Measurements from ENCODE around the gene FBXO48.

FBXO48 gene

DNA sequence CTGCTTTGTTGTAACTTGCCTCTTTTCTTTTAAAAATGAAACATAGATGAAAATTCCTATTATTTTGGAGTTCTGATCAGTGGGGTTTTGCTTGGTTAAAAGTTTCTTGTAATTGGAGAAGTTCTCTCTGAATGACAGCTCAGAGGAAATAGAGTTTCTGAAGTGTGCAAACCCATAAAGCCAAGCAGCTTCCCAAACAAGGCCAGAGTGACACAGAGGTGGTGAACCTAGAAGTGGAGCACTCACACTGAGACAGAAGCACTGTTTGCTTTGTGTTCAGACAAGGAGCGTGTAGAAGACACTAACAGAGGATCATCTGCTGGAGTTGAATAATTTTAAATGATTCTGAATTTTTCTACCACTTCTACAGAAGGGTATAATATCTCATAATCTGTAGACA lies 49.2 kb downstream of the FBXO48 start:
- Histone ChIP-seq H3K36me3 (ENCODE audit: insufficient read depth, low read length) (no peaks in the 10 kb centered on the region), H3K4me1 (ENCODE audit: control insufficient read depth, insufficient read depth, low read length) (no peaks in the 10 kb centered on the region), H3K4me3 (ENCODE audit: low read length) (no peak overlapping the region), H3K9me3 (replicated peaks; ENCODE audit: low read length) (no peaks in the 10 kb centered on the region), H3K4me2 (ENCODE audit: low read length) (no peak overlapping the region), H3K27me3 (ENCODE audit: control insufficient read depth, insufficient read depth, low read length) (peaks cover 56% of the 10 kb centered on the region), H3K9ac (ENCODE audit: low read depth, low read length) (no peak overlapping the region)

DNA sequence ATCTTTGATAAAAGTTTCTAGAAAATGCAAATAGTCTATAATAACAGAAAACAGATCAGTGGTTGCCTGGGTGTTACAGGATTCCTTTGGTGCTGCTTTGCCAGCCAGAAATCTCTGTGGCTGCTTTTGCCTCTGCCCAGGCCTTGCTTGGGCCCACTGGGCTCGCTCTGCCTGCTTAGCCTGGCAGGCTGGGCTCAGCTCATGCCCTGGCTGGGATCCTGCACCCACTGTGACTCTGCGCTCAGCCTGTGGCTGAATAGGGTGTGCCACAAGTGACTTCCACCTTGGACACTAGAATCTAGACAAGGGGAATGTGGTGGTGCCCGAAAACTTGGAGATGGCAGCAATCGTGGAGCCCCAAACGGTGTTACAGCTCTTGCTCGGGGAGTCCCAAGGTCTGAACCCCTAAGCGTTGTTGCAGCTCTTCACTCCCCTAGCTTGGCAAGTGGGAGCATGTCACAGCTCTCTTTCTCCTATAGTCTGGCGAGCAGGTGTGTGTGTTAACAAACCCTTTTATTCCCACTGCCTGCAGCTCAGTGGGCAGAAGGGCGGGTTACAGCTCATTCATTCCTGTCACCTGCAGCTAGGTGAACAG lies 50.9 kb downstream of the FBXO48 start:
- H3K27me3 ChIP-seq (ENCODE audit: control insufficient read depth, insufficient read depth, low read length): peaks cover 46% of the 10 kb centered on the region
- no peaks in the 10 kb centered on the region for H3K4me1 ChIP-seq (ENCODE audit: control insufficient read depth, insufficient read depth, low read length)
- H3K4me3 ChIP-seq (ENCODE audit: low read length): no peak overlapping the region
- H3K9me3 ChIP-seq (replicated peaks; ENCODE audit: low read length): no peaks in the 10 kb centered on the region
- H3K36me3 ChIP-seq (ENCODE audit: insufficient read depth, low read length): no peaks in the 10 kb centered on the region
- no peak overlapping the region for H3K4me2 ChIP-seq (ENCODE audit: low read length)
- no peak overlapping the region for H3K9ac ChIP-seq (ENCODE audit: low read depth, low read length)

DNA sequence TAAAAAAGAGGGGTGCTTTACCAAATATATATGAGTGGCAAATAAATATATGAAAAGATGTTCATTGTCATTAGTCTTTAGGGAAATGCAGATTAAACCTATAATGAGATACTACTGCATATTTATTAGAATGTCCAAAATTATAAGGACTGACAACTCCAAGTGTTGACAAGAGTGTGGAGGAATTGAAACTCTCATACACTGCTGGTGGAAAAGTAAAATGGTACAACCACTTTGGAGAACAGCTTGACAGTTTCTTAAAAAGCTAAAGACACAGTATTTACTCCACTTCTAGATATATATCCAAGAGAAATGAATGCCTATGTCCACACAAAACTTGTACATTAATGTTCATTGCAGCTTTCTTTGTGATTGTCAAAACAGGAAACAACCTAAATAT lies 51.6 kb downstream of the FBXO48 start:
- H3K9me3 ChIP-seq (replicated peaks; ENCODE audit: low read length): no peaks in the 10 kb centered on the region
- H3K4me2 ChIP-seq (ENCODE audit: low read length): no peak overlapping the region
- no peak overlapping the region for H3K4me3 ChIP-seq (ENCODE audit: low read length)
- H3K9ac ChIP-seq (ENCODE audit: low read depth, low read length): no peak overlapping the region
- no peaks in the 10 kb centered on the region for H3K36me3 ChIP-seq (ENCODE audit: insufficient read depth, low read length)
- no peaks in the 10 kb centered on the region for H3K4me1 ChIP-seq (ENCODE audit: control insufficient read depth, insufficient read depth, low read length)
- peaks cover 39% of the 10 kb centered on the region for H3K27me3 ChIP-seq (ENCODE audit: control insufficient read depth, insufficient read depth, low read length)

DNA sequence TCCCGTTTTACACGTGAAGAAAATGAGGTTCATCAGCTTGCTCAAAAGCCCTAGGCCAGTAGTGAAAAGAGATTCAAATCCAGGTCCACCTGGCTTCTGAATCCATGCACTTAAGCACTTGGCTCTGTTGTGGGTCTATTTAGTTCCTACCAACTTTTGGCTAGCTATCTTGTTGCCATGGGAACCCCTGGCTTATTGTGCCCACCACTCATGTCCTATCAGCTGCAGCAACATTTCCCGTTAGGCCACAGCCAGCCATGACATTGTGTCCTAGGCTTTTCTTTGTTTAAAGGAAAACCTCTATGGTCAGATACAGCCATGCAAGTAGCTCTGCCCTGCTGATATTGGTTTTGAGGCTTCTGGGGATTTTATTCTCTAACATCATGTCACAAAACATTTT lies 52.2 kb downstream of the FBXO48 start:
- Histone ChIP-seq H3K36me3 (ENCODE audit: insufficient read depth, low read length) (no peaks in the 10 kb centered on the region), H3K4me2 (ENCODE audit: low read length) (no peak overlapping the region), H3K9me3 (replicated peaks; ENCODE audit: low read length) (no peaks in the 10 kb centered on the region), H3K4me3 (ENCODE audit: low read length) (no peak overlapping the region), H3K27me3 (ENCODE audit: control insufficient read depth, insufficient read depth, low read length) (peaks cover 36% of the 10 kb centered on the region), H3K9ac (ENCODE audit: low read depth, low read length) (no peak overlapping the region), H3K4me1 (ENCODE audit: control insufficient read depth, insufficient read depth, low read length) (no peaks in the 10 kb centered on the region)

DNA sequence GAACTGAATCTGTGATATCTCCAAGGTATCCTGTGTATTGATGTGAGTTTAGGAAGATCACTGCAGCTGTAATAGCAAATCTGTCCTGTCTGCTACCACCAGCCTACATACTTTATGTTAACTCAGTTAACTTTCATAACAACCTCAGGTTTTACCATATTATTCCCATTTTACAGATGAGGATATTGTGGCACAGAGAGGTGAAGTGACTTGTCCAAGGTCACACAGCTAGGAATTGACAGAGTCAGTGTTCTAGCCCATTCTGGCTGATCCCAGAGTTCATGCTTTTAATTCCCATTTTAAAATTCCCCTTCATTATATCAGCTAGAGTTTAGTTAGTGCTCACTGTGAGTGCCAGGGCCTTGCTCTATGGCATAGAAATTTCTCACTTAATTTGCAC lies 52.6 kb downstream of the FBXO48 start:
- no peak overlapping the region for H3K4me2 ChIP-seq (ENCODE audit: low read length)
- no peaks in the 10 kb centered on the region for H3K4me1 ChIP-seq (ENCODE audit: control insufficient read depth, insufficient read depth, low read length)
- peaks cover 32% of the 10 kb centered on the region for H3K27me3 ChIP-seq (ENCODE audit: control insufficient read depth, insufficient read depth, low read length)
- no peaks in the 10 kb centered on the region for H3K36me3 ChIP-seq (ENCODE audit: insufficient read depth, low read length)
- H3K9me3 ChIP-seq (replicated peaks; ENCODE audit: low read length): no peaks in the 10 kb centered on the region
- H3K4me3 ChIP-seq (ENCODE audit: low read length): no peak overlapping the region
- no peak overlapping the region for H3K9ac ChIP-seq (ENCODE audit: low read depth, low read length)

DNA sequence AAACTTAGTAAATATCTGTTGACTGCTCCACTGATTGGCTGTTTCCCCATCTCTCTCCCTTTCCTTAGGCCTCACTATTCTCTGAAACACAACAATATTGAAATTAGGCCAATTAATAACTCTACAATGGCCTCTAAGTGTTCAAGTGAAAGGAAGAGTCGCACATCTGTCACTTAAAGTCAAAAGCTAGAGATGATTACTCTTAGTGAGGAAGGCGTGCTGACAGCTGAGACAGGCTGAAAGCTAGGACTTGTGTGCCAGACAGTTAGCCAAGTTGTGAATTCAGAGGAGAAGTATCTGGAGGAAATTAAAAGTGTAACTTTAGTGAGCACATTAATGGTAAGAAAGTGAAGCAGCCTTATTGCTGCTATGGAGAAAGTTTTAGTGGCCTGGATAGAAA lies 53.6 kb downstream of the FBXO48 start:
- Histone ChIP-seq H3K4me2 (ENCODE audit: low read length) (no peak overlapping the region), H3K9me3 (replicated peaks; ENCODE audit: low read length) (no peaks in the 10 kb centered on the region), H3K27me3 (ENCODE audit: control insufficient read depth, insufficient read depth, low read length) (peaks cover 23% of the 10 kb centered on the region), H3K4me3 (ENCODE audit: low read length) (no peak overlapping the region), H3K4me1 (ENCODE audit: control insufficient read depth, insufficient read depth, low read length) (no peaks in the 10 kb centered on the region), H3K36me3 (ENCODE audit: insufficient read depth, low read length) (no peaks in the 10 kb centered on the region), H3K9ac (ENCODE audit: low read depth, low read length) (no peak overlapping the region)

DNA sequence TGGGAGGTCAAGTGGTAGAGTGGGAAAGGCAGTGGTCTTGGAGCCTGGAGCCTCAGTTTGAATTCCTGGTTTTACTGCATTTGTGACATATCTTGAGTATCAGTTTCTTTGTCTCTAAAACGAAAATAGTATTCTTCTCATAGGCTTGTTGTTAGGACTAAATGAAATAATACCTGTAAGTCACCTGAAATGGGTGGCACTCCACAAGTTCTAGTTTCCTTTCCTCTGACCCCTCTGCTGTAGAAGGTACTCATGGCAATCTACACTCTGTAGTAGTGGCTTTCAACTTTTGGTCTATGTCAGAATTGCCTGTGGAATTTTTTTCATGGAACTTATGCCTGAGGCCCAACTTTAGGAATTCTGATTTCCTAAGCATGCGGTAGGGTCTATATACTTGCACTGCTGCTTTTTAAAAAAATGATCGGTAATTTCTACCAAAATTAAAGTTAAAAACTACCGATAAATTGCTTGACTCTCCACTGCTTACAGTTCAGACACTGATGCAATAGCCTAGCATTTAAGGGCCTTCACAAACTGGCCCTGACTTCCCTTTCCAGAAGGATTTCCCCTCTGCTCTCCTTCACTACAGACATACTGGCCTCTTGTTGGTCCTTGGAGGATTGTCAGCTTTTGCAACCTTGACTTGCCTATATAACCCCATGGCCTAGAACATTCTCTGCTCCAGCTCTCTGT lies 54.8 kb downstream of the FBXO48 start:
- no peaks in the 10 kb centered on the region for H3K4me1 ChIP-seq (ENCODE audit: control insufficient read depth, insufficient read depth, low read length)
- H3K9ac ChIP-seq (ENCODE audit: low read depth, low read length): no peak overlapping the region
- H3K4me3 ChIP-seq (ENCODE audit: low read length): no peak overlapping the region

DNA sequence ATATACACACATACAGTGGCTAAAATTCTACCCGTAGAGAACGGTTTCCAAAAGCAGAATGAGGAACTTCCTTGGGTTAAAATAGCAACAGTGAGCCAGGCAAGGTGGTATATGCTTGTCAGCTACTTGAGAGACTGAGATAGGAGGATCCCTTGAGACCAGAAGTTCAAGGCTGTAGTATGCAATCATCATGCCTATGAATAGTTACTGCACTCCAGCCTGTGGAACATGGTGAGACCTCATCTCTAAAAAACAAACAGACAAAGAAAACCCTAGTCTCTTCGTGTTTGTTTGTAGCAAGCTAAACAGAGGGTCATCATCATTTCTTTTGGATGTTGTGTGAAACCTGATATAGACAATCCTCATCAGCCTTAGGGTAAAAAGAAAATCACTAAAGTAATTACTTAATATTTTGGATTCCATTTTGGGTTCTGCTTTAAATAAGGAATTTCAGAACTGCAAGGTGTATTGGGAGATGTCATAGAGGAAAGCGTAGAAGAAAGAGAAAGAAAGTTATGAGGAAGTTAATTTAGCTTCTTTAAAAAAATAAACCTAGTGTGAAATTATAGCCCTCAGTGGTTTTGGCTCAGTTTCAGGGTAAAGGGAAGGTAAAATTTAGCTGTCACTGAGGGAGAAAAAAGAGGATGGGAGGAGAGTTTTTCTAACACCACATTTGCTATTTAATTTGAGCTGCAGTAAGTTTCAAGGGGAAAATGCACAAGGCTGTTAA lies 55.5 kb downstream of the FBXO48 start:
- H3K9me3 ChIP-seq (replicated peaks; ENCODE audit: low read length): no peaks in the 10 kb centered on the region
- H3K4me2 ChIP-seq (ENCODE audit: low read length): no peak overlapping the region
- H3K9ac ChIP-seq (ENCODE audit: low read depth, low read length): no peak overlapping the region
- H3K4me1 ChIP-seq (ENCODE audit: control insufficient read depth, insufficient read depth, low read length): no peaks in the 10 kb centered on the region
- peaks cover 8% of the 10 kb centered on the region for H3K27me3 ChIP-seq (ENCODE audit: control insufficient read depth, insufficient read depth, low read length)
- H3K4me3 ChIP-seq (ENCODE audit: low read length): no peak overlapping the region
- no peaks in the 10 kb centered on the region for H3K36me3 ChIP-seq (ENCODE audit: insufficient read depth, low read length)

More for the DNA sequence above, 54.8 kb downstream of the FBXO48 start:
- H3K4me2 ChIP-seq (ENCODE audit: low read length): no peak overlapping the region
- no peaks in the 10 kb centered on the region for H3K9me3 ChIP-seq (replicated peaks; ENCODE audit: low read length)
- peaks cover 13% of the 10 kb centered on the region for H3K27me3 ChIP-seq (ENCODE audit: control insufficient read depth, insufficient read depth, low read length)
- no peaks in the 10 kb centered on the region for H3K36me3 ChIP-seq (ENCODE audit: insufficient read depth, low read length)

Measured in skeletal muscle satellite cell (primary cell).